GM23248 (cell line): ENCODE data around the gene CENPQ.

Experiments used
- EZH2 ChIP-seq: fragments of 200-600 bp; sonication (generic); IDR thresholded peaks from 2 replicates; pipeline ENCODE4 v1.6.1; 2018; ENCODE audit warnings: antibody characterized with exemption, mild to moderate bottlenecking; ENCODE audit not compliant: insufficient read depth, poor library complexity, severe bottlenecking
- EZH2phosphoT487 ChIP-seq: fragments of 200-600 bp; sonication (generic); IDR thresholded peaks from 2 replicates; pipeline ENCODE4 v1.6.1; 2018; ENCODE audit warnings: antibody characterized with exemption, moderate library complexity, mild to moderate bottlenecking, low read depth; ENCODE audit not compliant: insufficient read depth

- no peak for TF ChIP-seq EZH2phosphoT487
- no peak for TF ChIP-seq EZH2
These were observed 420 bp downstream of the CENPQ start for GRCh38 chr6:49463612-49463967.
